GM12892 (cell line): ENCODE results near the gene DNAJC17.

Source experiments
- DNase-seq: peaks from one replicate; pipeline ENCODE4 v3.0.0; 2011; ENCODE audit not compliant: insufficient read length
- FAIRE-seq: peaks from 2 replicates; lab custom pipeline; 2011; peaks lifted over from hg19 to GRCh38; lab: Jason Lieb, UNC
- POLR2A ChIP-seq: IDR thresholded peaks from 2 replicates; pipeline ENCODE4 v1.6.1; 2011; ENCODE audit warnings: low read depth, low read length, control low read depth
- POLR2AphosphoS5 ChIP-seq: IDR thresholded peaks from 2 replicates; pipeline ENCODE4 v1.6.1; 2011; ENCODE audit warnings: low read depth, low read length, control low read depth
- TAF1 ChIP-seq: IDR thresholded peaks from 2 replicates; pipeline ENCODE4 v1.6.1; 2011; ENCODE audit warnings: low read depth, mild to moderate bottlenecking, control low read depth, low read length, borderline replicate concordance

Gene DNAJC17

DNA sequence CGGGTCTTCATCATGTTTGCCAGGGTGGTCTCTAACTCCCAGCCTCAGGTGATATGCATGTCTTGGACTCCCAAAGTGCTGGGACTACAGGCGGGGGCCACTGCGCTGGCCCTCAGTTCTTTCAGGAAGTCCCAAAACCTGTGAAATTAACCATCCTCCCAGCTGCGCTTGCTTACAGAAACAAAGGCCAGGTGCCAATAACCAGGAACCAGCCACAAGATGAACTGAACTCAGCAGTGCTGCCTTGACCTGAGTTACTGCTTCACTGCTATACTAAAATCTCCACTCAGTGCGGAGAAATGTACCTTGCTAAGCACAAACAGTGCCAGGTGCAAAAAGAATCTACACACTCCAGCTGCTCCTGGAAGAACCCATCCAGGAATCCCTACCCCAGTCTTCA is 47.3 kb downstream of the DNAJC17 start:
- no peak for DNase-seq
- FAIRE-seq = no peak
- TF ChIP-seq TAF1 (no peak), POLR2A (no peak), POLR2AphosphoS5 (no peak)

DNA sequence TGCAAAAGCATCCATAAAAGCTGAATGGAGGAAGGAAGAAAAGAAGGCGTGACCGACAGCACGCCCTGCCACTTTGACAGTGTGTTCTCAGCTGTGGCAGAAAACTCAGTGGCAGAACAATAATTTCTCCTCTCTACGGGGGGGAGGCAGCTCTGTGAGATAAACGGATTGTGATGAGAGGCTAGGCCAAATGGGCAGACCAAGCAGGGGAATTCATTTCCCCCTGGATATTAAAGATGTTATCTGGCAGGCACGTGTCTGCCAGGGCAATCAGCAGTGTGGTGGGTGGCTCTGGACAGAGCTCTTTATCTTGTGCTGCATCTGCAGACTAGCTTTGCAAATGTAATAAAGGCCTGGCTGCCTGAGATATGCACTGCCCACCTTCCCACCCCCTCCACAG is 50.3 kb downstream of the DNAJC17 start:
- DNase-seq = no peak
- TF ChIP-seq POLR2A = no peak
- no peak for TF ChIP-seq TAF1
- no peak for FAIRE-seq

GRCh38 chr15:40755812-40756208 is 51.5 kb downstream of the DNAJC17 start:
- TF ChIP-seq POLR2AphosphoS5 = no peak
- no peak for TF ChIP-seq POLR2A
- no peak for TF ChIP-seq TAF1
- DNase-seq = no peak
- FAIRE-seq = no peak

- peak; percentile 87 for DNase-seq
- TF ChIP-seq POLR2A (peak; percentile 96), TAF1 (peak; percentile 88), POLR2AphosphoS5 (peak; percentile 95)
- peak; percentile 98 for FAIRE-seq
Measured at GRCh38 chr15:40754883-40755811, 52.1 kb downstream of the DNAJC17 start, which contains the start of gene RMDN3. Gene RMDN3 (minus strand): TSS chr15:40755254. CDS start chr15:40754783, 471 bp downstream.

GRCh38 chr15:40754574-40754882 is 52.7 kb downstream of the DNAJC17 start:
- DNase-seq (no peak), FAIRE-seq (no peak)
- no peak for TF ChIP-seq POLR2A
- TF ChIP-seq TAF1 = no peak
- TF ChIP-seq POLR2AphosphoS5 = no peak

DNA sequence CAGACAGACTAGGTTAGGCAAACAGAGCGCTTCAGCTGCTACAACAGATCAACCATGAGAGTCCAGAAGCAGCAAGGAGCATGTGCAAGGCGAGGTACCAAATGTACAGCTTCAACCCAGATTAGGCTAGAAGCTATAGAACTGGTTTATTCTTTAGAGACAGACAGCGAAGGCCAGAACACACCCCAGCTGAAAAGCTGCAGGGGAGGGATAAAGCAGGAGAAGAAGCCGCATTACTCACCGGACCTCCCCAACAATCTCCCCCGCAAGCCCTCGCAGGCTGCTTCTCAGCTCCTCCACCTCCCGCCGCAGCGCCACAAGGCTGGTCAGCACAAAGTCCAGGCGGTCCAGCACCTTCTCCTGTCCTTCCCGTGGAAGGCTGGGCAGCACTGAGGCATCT is 55.5 kb downstream of the DNAJC17 start:
- TF ChIP-seq POLR2AphosphoS5 (no peak), TAF1 (no peak), POLR2A (no peak)
- FAIRE-seq (no peak), DNase-seq (no peak)

GRCh38 chr15:40750885-40751284 is 56.4 kb downstream of the DNAJC17 start:
- TF ChIP-seq TAF1 (no peak), POLR2A (no peak), POLR2AphosphoS5 (no peak)
- FAIRE-seq = no peak
- DNase-seq = no peak

GRCh38 chr15:40749151-40749630 is 58.1 kb downstream of the DNAJC17 start:
- FAIRE-seq = no peak
- DNase-seq = no peak
- no peak for TF ChIP-seq POLR2AphosphoS5
- no peak for TF ChIP-seq POLR2A
- no peak for TF ChIP-seq TAF1

DNA sequence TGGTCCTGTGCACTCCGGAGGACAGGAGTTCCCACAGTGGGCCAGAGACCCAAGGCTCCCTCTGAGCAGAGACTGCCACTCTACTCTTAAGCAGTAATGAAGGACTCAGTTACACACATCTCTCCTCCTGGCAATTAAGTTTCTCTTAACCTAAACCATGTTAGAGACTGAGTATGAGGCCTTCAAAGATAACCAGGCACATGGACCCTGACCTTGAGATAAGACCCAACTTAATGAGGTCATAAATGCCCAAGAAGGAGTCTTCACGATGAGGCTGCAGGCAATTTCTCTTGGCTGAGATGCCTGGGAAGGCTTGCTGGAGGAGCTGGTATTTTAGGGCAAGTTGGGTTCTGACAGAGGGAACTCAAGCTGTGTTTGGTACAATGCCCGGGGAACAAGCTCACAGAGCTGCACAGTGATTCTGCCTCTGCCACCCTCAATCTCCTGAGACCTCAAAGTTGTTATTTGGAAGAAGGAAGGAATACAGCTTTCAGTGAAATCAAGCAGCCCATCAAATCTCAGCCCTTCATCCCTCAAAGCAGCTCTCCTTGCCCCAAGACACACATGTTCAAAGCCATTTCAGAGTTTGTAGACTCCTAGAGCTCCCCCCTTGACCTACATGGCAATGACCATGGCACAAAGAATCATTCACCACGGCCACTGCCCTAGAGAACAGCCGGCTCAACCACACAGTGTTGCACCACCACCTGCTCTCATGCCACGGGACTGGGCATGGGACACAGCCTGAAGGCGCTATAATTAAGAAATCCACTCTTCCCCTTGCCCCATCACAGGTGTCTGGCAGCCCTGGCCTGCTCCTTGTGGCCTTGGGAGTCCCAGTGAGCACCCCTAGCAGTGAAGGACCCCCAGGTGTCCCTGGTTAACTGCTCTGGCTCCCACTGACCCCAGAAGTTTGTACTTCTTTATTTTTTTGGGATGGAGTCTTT is 59.3 kb downstream of the DNAJC17 start:
- no peak for FAIRE-seq
- TF ChIP-seq POLR2A (no peak), TAF1 (no peak), POLR2AphosphoS5 (no peak)
- no peak for DNase-seq

GRCh38 chr15:40746916-40747418 is 60.3 kb downstream of the DNAJC17 start:
- FAIRE-seq = no peak
- no peak for DNase-seq
- no peak for TF ChIP-seq TAF1

- FAIRE-seq (no peak), DNase-seq (no peak)
- no peak for TF ChIP-seq POLR2AphosphoS5
- no peak for TF ChIP-seq TAF1
- TF ChIP-seq POLR2A = no peak
Measured at GRCh38 chr15:40744815-40745152, 62.5 kb downstream of the DNAJC17 start.
